Epithelial cell of esophagus (primary cell): ENCODE results near the gene FNIP2.
A peak's percentile ranks its signal among the peaks of the same experiment; 100 is the strongest.

Experiments
- DNase-seq: peaks from one replicate; pipeline ENCODE4 v3.0.0; 2010; ENCODE audit warnings: low read depth
- H3K4me3 ChIP-seq: 2 replicates; pipeline ENCODE4 v1.5.1; 2011; ENCODE audit warnings: mild to moderate bottlenecking, low read length, control low read depth
- TF ChIP-seq, protein P1 (sequence below): IDR thresholded peaks from 2 replicates; pipeline ENCODE4 v1.5.1; 2011; ENCODE audit warnings: low read depth, mild to moderate bottlenecking, low read length, control low read depth, inconsistent platforms; ENCODE audit not compliant: insufficient read depth; ENCODE audit errors: missing control alignments

The FNIP2 gene

DNA sequence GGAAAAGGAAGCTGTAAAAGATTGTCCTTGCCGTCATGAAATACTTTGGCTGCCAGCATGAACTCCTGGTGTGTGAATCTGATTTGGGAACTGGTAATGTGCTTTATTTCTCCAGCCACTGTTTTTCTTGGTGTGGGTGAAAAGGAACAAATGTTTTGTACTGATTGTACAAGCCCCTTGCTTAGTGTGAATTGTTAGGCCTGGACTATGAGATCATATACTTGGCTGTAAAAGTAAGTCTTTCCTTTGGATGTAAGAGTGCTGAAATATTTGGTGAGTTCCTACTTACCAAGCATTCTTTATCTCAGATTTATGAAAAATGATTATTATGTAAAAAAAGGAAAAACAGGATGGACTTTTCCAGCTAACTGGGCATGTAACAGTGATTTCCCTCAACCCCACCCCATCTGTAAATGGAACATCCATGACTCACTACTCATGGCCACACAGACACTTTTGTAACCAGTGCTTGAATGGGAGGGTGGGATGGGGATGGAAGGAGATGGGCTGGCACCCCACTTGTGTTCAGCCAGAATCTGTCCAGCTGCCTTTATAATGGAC is 6.3 kb downstream of the FNIP2 start:
- DNase-seq: peak; percentile 56
- no peak overlapping the region for H3K4me3 ChIP-seq
- TF ChIP-seq, protein P1, sequence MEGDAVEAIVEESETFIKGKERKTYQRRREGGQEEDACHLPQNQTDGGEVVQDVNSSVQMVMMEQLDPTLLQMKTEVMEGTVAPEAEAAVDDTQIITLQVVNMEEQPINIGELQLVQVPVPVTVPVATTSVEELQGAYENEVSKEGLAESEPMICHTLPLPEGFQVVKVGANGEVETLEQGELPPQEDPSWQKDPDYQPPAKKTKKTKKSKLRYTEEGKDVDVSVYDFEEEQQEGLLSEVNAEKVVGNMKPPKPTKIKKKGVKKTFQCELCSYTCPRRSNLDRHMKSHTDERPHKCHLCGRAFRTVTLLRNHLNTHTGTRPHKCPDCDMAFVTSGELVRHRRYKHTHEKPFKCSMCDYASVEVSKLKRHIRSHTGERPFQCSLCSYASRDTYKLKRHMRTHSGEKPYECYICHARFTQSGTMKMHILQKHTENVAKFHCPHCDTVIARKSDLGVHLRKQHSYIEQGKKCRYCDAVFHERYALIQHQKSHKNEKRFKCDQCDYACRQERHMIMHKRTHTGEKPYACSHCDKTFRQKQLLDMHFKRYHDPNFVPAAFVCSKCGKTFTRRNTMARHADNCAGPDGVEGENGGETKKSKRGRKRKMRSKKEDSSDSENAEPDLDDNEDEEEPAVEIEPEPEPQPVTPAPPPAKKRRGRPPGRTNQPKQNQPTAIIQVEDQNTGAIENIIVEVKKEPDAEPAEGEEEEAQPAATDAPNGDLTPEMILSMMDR: no peak

DNA sequence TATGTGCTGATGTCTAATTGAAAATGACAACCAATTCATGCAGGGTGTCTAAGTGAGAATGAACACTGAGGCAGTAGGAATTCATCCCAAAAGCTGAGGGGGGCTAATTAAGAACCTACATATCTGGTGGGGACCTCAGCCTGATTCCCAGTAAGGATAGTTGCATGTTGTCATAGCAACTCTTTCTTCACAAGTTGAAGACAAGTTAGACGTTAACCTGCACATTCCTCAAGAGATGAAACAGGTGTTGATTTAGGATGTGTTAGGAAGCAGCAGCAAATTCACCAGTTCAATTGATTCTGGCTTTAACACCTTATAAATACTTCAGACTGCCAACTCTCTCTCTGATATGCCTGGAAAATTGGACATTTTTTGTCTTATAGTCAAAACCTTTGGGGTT is 7.3 kb downstream of the FNIP2 start:
- no peak overlapping the region for H3K4me3 ChIP-seq
- no peak for DNase-seq
- TF ChIP-seq, protein P1: no peak

DNA sequence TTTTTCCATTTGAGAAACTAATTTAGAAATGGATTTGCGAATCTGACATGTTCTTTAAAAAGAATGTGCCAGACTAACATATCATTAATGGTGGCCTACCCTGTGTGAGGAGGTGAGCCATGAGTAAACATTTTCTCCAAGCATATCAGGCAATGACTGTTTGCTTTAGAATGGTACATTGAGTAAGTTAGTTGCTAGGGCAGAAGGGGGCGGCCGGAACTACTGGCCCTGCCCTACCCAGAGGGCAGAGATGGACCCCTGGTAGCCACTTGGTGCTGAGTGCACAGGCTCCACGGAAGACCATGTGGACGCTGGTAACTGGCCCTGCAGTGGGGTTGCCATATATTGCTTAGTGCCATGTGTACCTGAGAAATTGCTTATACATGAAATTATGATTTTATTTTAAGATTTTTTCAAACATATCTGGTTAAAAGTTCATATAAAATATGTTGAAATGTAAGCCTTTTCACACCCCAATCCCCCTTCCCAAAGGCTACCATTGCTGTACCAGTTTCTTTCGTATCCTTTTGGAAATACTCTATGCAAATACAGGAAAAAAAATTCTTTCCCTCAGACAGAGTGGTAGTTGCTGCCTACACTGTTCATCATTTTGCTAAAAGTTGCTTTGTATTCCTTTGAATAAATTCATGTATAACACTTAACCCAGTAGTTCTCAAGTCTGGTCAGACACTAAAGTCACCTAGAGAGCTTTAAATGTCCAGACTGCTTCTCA is 8.8 kb downstream of the FNIP2 start:
- TF ChIP-seq, protein P1: no peak
- H3K4me3 ChIP-seq: no peak overlapping the region
- DNase-seq: peak; percentile 22

DNA sequence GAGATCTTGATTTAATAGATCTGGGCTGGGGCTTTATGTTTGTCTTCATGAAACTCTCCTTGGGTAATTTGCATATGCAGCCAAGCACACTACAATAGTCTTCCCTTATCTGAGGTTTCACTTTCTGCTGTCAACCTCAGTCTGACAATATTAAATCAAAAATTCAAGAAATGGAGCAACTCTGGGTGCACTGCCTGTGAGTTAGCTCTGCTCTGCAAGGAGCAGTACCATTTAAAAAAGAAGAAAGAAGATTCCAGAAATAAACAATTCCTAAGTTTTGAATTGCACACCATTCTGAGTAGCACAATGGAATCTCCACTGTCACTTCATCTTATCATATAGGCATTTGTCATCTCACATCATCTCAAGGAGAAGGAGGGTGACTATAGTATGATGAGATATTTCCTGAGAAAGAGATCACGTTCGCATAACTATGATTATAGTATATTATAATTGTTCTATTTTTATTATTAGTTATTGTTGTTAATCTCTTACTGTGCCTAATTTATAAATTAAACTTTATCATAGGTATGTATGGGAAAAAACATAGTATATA is 9.4 kb downstream of the FNIP2 start:
- no peak for DNase-seq
- H3K4me3 ChIP-seq: no peak overlapping the region
- TF ChIP-seq, protein P1: no peak

DNA sequence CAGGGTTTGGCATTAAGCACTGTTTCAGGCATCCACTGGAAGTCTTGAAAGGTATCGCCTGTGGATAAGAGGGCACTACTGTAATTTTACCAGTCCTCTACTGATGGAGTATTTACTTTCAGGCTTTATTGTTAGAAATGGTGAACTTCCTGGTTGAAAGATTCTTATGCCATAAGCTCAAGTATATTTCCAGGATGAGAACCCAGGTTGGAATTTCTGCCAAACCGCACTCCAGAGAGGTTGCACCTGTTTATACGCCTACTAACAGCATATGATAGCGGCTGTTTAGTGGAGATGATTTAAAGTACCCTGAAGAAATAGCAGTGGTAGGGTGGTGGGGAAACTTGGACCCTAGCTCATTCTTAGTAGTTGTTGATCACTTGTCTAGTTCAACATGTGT is 9.9 kb downstream of the FNIP2 start:
- H3K4me3 ChIP-seq: no peak overlapping the region
- peak; percentile 63 for DNase-seq
- TF ChIP-seq, protein P1: no peak

DNA sequence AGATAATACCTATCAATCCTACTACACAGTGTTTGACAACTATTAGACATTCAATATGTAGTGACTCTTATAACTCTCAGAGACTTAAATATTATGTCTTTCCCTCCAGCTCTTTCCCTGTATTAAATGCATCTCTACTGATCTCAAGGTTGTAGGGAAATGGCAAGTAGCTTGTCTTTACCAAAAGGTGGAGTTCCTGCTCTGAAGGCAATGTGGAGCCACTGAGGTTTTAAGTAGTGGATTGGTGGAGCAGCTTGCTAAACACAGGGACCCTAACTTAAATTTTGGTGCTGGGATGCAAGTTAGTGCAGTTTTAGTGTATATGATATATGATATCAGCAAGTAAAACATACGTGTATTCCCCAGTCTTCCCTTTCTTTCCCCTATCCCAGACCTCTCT is 13.1 kb downstream of the FNIP2 start:
- DNase-seq: no peak
- no peak overlapping the region for H3K4me3 ChIP-seq
- TF ChIP-seq, protein P1: no peak
